HG03342 (cell line): ENCODE results near the gene TRIM56.
"Not testable (repeated sequence)": the region's sequence is repeated elsewhere in the genome, so short reads cannot be mapped to it uniquely, and the experiment has no call there.

ENCODE experiments used
- ATAC-seq: cut with Tn5 transposase; IDR thresholded peaks from one replicate; pipeline ENCODE4 v1.9.1; 2021; ENCODE audit warnings: mild to moderate bottlenecking, moderate library complexity; ENCODE audit not compliant: unreplicated experiment

The TRIM56 gene, protein sequence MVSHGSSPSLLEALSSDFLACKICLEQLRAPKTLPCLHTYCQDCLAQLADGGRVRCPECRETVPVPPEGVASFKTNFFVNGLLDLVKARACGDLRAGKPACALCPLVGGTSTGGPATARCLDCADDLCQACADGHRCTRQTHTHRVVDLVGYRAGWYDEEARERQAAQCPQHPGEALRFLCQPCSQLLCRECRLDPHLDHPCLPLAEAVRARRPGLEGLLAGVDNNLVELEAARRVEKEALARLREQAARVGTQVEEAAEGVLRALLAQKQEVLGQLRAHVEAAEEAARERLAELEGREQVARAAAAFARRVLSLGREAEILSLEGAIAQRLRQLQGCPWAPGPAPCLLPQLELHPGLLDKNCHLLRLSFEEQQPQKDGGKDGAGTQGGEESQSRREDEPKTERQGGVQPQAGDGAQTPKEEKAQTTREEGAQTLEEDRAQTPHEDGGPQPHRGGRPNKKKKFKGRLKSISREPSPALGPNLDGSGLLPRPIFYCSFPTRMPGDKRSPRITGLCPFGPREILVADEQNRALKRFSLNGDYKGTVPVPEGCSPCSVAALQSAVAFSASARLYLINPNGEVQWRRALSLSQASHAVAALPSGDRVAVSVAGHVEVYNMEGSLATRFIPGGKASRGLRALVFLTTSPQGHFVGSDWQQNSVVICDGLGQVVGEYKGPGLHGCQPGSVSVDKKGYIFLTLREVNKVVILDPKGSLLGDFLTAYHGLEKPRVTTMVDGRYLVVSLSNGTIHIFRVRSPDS

DNA sequence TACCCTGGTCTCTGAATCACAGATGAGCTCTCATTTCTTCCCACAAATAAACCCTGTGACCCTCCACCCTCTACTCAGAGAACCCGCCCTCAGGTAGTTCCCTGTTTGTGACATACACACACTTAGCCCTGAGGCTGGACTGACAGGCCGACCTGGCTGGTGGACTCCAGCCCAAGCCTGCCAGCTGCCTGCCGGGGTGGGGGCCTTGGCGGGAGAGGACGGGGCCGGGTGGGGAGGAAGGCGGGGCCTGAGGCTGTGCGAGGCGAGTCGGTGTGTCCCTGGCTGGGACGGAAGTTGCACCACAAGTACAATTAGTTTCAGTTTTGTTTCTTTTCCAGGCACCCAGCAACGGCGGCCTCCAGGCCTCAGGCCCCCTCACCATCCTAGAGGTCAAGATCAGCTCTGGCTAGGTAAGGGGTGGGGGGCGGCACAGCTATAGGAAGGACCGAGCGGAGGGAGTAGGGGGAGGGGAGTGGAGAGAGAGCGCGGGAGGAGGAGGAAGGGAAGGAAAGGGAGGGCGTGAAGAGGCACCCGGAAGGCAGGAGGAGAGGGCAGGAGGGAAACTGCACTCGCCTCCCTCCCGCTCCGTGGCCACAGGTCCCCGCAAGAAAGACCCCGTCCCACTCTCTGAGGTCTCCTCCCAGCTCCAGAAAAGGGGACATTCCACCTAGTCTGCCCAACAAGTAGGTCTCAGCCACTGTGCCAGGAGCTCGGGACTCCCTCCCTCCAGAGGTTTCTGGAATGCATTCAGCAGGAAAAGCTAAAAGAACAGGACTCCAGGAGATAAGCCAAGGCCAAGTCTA is at the start of gene TRIM56:
TSS of gene TRIM56 (plus strand) at position 320 of the 803 bp plus-strand sequence. CDS start 1,832 bp downstream, outside the sequence.
- ATAC-seq = peak; percentile 86

DNA sequence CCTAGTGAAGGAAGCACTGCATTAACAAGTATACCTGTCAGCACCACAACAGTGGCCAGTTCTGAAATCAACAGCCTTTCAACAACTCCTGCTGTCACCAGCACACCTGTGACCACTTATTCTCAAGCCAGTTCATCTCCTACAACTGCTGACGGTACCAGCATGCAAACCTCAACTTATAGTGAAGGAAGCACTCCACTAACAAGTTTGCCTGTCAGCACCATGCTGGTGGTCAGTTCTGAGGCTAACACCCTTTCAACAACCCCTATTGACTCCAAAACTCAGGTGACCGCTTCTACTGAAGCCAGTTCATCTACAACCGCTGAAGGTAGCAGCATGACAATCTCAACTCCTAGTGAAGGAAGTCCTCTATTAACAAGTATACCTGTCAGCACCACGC is 49.3 kb upstream of the TRIM56 start:
- ATAC-seq = no peak

DNA sequence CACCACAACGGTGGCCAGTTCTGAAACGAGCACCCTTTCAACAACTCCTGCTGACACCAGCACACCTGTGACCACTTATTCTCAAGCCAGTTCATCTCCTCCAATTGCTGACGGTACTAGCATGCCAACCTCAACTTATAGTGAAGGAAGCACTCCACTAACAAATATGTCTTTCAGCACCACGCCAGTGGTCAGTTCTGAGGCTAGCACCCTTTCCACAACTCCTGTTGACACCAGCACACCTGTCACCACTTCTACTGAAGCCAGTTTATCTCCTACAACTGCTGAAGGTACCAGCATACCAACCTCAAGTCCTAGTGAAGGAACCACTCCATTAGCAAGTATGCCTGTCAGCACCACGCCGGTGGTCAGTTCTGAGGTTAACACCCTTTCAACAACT is 44.0 kb upstream of the TRIM56 start:
- ATAC-seq = not testable (repeated sequence)

DNA sequence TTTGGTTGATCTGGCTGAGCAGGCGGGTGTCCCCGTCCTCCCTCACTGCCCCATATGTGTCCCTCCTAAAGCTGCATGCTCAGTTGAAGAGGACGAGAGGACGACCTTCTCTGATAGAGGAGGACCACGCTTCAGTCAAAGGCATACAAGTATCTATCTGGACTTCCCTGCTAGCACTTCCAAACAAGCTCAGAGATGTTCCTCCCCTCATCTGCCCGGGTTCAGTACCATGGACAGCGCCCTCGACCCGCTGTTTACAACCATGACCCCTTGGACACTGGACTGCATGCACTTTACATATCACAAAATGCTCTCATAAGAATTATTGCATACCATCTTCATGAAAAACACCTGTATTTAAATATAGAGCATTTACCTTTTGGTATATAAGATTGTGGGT is 26.9 kb upstream of the TRIM56 start:
- ATAC-seq = no peak

DNA sequence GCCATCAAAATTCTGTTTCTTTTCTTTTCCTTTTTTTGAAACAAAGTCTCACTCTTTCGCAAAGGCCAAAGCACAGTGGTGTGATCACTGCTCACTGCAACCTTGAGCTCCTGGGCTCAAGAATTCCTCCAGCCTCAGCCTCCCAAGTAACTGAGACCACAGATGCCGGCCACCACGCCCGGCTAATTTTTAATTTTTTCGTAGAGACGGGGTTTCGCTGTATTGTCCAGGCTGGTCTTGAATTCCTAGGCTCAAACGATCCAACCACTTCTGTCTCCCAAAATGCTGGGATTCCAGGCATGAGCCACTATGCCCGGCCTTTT is 25.7 kb upstream of the TRIM56 start:
- no peak for ATAC-seq

DNA sequence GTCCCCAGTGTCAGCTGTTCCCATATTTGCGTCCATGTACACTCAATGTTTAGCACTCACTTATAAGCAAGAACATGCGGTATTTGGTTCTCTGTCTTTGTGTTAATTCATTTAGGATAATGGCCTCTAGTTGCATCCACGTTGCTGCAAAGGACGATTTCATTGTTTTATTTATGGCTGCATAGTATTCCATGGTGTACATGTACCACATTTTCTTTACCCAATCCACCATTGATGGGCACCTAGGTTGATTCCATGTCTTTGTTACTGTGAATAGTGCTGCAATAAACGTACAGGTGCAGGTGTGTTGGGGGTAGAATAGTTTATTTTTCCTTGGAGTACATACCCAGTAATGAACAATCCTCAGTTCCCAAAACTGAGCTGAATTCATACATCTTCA is 24.3 kb upstream of the TRIM56 start:
- no peak for ATAC-seq

DNA sequence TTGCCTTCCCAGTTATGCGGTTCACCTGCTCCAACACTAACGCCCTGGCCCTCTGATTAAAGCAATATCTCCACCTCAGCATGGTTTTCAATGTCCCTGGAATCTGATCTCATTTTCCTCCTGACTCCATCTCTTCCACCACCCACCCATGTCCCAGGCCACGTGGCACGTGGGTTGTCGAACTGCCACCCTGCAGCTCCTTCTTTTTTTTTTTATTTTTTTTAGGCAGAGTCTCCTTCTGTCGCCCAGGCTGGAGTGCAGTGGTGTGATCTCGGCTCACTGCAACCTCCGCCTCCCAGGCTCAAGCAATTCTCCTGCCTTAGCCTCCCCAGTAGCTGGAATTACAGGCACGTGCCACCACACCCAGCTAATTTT is 21.1 kb upstream of the TRIM56 start:
- not testable (repeated sequence) for ATAC-seq

DNA sequence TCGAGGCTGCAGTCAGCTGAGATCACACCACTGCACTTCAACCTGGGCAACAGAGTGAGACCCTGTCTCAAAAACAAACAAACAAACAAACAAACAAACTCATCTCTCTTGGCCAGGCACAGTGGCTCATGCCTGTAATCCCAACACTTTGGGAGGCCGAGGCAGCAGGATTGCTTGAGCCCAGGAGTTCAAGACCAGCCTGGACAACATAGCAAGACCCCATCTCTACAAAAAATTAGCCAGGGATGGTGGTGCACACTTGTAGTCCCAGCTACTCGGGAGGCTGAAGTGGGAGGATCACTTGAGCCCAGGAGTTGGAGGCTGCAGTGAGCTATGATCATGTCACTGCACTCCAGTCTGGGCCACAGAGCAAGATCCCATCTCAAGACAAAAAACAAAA is 20.1 kb upstream of the TRIM56 start:
- ATAC-seq = not testable (repeated sequence)

DNA sequence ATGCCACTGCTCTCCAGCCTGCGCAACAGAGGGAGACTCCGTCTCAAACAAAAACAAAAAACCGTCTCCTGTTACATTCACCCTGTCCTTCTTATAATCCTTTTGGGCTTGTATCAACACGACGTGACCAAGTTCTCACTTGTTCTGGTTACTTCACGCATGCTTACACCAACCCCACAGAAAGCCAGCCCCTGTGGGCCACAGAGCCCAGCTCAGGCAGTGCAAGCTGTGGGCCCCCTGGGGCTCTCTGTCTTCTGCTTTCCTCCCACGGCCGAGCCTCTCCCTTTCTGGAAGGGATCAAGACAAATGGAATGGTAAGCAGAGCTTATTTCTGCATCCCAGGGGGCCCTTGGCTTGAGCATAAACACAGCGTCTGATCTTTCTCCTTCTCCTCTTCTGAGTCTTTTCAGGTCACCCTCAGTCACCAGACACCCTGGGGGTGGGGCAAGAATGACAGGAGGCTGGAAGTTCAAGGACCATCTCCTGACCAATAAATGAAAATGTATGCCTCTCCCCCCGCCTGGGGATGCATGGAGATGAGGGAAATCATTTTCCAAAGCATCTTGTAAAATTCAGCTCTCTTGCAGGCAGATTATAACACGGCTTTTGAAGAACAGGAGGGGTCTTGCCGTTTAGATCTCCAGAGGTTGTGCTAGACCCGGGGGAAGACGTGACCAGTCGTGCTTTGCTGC is 19.0 kb upstream of the TRIM56 start:
- no peak for ATAC-seq

DNA sequence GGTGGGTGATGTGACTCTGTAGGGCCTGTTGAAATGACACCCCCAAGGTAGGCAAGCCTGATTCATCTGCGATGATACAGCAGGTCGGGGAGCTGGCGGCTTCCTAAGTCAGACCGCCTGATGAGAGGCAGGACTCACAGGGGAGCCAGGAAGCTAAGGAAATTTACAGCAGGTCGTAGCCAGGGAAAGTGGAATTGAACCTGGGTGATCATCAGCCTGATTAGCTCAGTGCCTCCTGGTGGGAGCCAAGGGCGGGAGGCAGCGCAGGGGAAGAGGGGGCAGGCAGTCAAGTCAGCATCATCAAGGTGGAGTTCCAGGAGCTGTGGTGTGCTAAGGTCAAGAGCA is 18.5 kb upstream of the TRIM56 start:
- no peak for ATAC-seq

DNA sequence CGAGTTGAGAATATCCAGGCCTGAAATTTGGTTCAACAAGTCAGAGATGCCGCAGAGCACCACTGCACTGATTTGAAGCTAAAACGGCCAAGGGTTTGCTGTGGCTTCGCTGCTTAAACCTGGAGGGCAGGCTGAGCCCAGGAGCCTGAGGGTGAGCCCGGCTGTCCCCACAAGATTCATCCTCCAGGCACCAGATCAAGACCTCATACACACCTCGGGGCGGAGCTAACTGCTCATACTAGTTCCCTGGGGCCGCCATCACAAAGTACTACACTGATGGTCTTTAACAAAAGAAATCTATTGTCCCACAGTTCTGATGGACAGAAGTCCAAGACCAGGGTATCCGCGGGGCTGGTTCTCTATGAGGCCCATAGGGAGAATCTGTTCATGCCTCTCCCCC is 16.9 kb upstream of the TRIM56 start:
- ATAC-seq = no peak

DNA sequence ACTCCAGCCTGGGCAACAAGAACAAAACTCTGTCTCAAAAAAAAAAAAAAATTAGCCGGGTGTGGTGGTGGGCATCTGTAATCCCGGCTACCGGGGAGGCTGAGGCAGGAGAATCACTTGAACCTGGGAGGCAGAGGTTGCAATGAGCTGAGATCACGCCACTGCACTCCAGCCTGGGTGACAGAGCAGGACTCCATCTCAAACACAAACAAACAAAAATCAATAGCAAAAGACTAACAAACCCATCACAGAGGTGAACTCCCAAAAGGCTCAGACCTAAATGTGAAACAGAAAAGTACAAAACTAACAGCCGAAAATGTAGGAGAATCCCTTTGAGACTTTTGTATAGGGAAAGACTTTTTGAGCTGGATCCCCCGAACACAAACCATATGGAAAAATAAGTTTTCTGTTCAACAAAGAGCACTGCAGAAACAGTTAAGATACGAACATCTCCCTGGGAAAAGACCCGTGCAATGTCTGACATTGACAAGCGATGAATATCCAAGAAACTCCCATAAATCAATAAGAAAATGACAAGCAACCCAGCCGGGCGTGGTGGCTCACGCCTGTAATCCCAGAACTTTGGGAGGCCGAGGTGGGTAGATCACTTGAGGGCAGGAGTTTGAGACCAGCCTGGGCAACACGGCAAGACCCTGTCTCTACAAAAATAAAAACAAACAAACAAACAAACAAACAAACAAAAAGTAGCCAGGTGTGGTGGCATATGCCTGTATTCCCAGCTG is 13.7 kb upstream of the TRIM56 start:
- ATAC-seq = not testable (repeated sequence)

DNA sequence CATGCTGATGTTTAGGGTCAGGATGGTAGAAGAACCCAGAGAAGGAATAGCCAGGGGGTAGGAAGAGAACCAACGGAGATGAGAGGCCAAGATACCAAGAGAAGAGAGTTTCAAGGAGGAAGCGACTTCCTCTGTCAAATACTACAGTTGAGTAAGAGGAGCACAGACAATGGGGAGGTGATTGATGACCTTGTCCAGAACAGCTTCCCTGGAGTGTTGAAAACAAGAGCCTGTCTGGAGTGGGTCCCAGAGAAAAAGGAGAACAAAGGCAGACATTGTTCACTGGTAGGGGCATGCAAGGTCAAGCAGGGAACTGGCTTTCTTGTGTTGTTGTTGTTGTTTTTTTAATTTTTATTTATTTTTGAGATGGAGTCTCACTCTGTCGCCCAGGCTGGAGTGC is 9.6 kb upstream of the TRIM56 start:
- no peak for ATAC-seq

DNA sequence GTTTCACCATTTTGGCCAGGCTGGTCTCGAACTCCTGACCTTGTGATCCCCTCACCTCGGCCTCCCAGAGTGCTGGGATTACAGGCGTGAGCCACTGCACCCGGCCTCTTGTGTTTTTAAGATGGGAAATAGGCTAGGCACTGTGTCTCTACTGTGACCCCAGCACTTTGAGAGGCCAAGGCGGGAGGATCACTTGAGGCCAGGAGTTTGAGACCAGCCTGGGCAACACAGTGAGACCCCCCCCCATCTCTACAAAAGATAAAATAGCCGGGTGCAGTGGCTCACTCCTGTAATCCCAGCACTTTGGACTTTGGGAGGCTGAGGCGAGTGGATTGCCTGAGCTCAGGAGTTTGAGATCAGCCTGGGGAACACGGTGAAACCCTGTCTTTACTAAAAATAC is 9.1 kb upstream of the TRIM56 start:
- ATAC-seq = not testable (repeated sequence)

DNA sequence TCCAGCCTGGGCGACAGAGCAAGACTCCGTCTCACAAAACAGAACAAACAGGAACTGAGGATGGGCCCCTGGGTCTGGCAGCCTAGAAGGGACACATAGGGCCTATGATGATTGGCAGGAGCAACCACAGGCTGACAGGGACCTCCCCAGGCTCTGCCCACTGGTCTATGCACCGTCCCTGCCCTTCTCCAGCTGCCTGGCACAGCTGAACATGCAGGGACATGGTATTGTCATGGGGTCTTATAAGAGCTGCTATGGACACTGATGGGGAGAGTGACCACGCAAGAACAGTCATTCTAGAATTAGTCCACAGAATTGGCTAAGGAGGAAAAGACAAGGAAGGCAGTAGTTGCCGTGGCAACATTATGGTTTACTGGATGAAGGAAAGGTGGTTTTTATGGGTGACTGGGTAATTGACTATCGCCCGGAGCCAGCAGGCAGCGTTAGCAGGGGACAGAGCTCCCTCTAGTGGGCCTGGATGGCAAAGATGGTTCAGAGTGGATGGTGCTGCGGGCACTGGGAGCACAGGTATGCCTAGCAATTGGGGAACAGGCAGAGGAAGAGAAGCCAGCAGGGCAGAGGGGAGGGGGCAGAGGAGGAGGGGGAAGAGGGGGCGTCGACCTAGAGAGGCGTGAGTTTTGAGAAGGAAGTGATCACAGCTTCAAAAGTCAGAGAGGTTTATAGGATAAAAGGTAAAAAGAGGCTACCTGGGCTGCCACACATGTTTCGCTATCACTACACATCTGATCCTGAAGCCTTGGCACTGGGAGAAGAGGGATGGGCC is 7.8 kb upstream of the TRIM56 start:
- peak; percentile 76 for ATAC-seq

DNA sequence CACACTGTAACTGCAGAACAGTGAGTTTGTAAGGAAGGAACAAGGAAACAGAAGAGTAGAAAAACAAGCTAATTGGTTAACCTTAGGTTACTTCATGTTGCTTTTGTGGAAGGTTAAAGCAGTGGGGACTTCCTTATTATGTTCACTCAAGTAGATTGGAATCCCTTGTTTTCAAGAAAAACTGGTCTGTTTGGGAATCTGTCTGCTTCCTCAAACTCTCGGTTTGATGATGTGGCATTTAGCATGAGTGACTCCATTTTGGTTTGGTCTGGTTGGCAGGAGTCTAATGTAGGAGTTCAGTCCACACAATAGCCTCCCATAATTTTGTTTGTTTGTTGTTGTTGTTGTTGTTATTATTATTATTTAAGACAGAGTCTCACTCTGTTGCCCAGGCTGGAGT is 3.8 kb upstream of the TRIM56 start:
- ATAC-seq = no peak

DNA sequence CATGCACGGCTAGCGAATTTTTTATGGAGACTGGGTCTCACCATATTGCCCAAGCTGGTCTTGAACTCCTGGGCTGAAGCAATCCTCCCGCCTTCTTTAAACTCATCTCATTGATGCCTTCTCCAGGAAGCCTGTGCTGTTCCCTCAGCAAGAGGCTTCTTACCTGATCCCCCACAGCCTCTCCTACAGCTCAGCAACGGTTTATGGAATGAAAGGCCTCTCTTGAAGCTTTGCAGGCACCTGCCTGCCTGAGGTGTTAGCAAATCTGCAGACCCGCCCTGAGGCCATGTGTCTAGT is 468 bp upstream of the TRIM56 start:
- ATAC-seq = no peak

DNA sequence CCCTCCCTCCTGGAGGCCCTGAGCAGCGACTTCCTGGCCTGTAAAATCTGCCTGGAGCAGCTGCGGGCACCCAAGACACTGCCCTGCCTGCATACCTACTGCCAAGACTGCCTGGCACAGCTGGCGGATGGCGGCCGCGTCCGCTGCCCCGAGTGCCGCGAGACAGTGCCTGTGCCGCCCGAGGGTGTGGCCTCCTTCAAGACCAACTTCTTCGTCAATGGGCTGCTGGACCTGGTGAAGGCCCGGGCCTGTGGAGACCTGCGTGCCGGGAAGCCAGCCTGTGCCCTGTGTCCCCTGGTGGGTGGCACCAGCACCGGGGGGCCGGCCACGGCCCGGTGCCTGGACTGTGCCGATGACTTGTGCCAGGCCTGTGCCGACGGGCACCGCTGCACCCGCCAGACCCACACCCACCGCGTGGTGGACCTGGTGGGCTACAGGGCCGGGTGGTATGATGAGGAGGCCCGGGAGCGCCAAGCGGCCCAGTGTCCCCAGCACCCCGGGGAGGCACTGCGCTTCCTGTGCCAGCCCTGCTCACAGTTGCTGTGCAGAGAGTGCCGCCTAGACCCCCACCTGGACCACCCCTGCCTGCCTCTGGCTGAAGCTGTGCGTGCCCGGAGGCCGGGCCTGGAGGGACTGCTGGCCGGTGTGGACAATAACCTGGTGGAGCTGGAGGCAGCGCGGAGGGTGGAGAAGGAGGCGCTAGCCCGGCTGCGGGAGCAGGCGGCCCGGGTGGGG is 2.2 kb downstream of the TRIM56 start:
- no peak for ATAC-seq

DNA sequence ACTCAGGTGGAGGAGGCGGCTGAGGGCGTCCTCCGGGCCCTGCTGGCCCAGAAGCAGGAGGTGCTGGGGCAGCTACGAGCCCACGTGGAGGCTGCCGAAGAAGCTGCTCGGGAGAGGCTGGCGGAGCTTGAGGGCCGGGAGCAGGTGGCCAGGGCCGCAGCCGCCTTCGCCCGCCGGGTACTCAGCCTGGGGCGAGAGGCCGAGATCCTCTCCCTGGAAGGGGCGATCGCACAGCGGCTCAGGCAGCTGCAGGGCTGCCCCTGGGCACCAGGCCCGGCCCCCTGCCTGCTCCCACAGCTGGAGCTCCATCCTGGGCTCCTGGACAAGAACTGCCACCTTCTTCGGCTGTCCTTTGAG is 2.8 kb downstream of the TRIM56 start:
- no peak for ATAC-seq
